ENCODE measurements around the gene NYAP2.

Gene NYAP2

GRCh38 chr2:225559072-225559415 is 159.5 kb downstream of the NYAP2 start:
- DNase-seq (ENCODE audit: low spot score) = no peak

- no peak for DNase-seq (ENCODE audit: low spot score)
Measured at GRCh38 chr2:225566798-225567197, 167.3 kb downstream of the NYAP2 start.

- DNase-seq (ENCODE audit: low spot score) = no peak
Measured at GRCh38 chr2:225569995-225570394, 170.5 kb downstream of the NYAP2 start.

GRCh38 chr2:225573603-225574002 is 174.1 kb downstream of the NYAP2 start:
- no peak for DNase-seq (ENCODE audit: low spot score)

GRCh38 chr2:225574582-225575138 is 175.2 kb downstream of the NYAP2 start:
- no peak for DNase-seq (ENCODE audit: low spot score)

GRCh38 chr2:225581135-225581534 is 181.6 kb downstream of the NYAP2 start:
- no peak for DNase-seq (ENCODE audit: low spot score)

- DNase-seq (ENCODE audit: low spot score) = no peak
Measured at GRCh38 chr2:225581906-225582305, 182.4 kb downstream of the NYAP2 start.

- no peak for DNase-seq (ENCODE audit: low spot score)
Measured at GRCh38 chr2:225582355-225583116, 183.0 kb downstream of the NYAP2 start.

- DNase-seq (ENCODE audit: low spot score) = no peak
Measured at GRCh38 chr2:225584796-225585195, 185.3 kb downstream of the NYAP2 start.

GRCh38 chr2:225590932-225591331 is 191.4 kb downstream of the NYAP2 start:
- no peak for DNase-seq (ENCODE audit: low spot score)

- no peak for DNase-seq (ENCODE audit: low spot score)
Measured at GRCh38 chr2:225597911-225598310, 198.4 kb downstream of the NYAP2 start.

GRCh38 chr2:225598426-225598825 is 198.9 kb downstream of the NYAP2 start:
- no peak for DNase-seq (ENCODE audit: low spot score)

- DNase-seq (ENCODE audit: low spot score) = no peak
Measured at GRCh38 chr2:225598897-225599296, 199.4 kb downstream of the NYAP2 start.

- DNase-seq (ENCODE audit: low spot score) = no peak
Measured at GRCh38 chr2:225599856-225600255, 200.3 kb downstream of the NYAP2 start.

- no peak for DNase-seq (ENCODE audit: low spot score)
Measured at GRCh38 chr2:225600444-225600843, 200.9 kb downstream of the NYAP2 start.

GRCh38 chr2:225600865-225601264 is 201.4 kb downstream of the NYAP2 start:
- DNase-seq (ENCODE audit: low spot score) = no peak

- no peak for DNase-seq (ENCODE audit: low spot score)
Measured at GRCh38 chr2:225602205-225602604, 202.7 kb downstream of the NYAP2 start.

GRCh38 chr2:225608136-225608535 is 208.6 kb downstream of the NYAP2 start:
- no peak for DNase-seq (ENCODE audit: low spot score)

- no peak for DNase-seq (ENCODE audit: low spot score)
Measured at GRCh38 chr2:225612636-225613035, 213.1 kb downstream of the NYAP2 start.

- no peak for DNase-seq (ENCODE audit: low spot score)
Measured at GRCh38 chr2:225614915-225615314, 215.4 kb downstream of the NYAP2 start.

- DNase-seq (ENCODE audit: low spot score) = no peak
Measured at GRCh38 chr2:225615514-225615913, 216.0 kb downstream of the NYAP2 start.

- no peak for DNase-seq (ENCODE audit: low spot score)
Measured at GRCh38 chr2:225616372-225616771, 216.9 kb downstream of the NYAP2 start.

GRCh38 chr2:225616848-225617247 is 217.3 kb downstream of the NYAP2 start:
- no peak for DNase-seq (ENCODE audit: low spot score)

- no peak for DNase-seq (ENCODE audit: low spot score)
Measured at GRCh38 chr2:225620227-225620626, 220.7 kb downstream of the NYAP2 start.
